ENCODE measurements around the gene CERS4.
"Not testable (repeated sequence)": the region's sequence is repeated elsewhere in the genome, so short reads cannot be mapped to it uniquely, and the experiment has no call there.

The CERS4 gene

DNA sequence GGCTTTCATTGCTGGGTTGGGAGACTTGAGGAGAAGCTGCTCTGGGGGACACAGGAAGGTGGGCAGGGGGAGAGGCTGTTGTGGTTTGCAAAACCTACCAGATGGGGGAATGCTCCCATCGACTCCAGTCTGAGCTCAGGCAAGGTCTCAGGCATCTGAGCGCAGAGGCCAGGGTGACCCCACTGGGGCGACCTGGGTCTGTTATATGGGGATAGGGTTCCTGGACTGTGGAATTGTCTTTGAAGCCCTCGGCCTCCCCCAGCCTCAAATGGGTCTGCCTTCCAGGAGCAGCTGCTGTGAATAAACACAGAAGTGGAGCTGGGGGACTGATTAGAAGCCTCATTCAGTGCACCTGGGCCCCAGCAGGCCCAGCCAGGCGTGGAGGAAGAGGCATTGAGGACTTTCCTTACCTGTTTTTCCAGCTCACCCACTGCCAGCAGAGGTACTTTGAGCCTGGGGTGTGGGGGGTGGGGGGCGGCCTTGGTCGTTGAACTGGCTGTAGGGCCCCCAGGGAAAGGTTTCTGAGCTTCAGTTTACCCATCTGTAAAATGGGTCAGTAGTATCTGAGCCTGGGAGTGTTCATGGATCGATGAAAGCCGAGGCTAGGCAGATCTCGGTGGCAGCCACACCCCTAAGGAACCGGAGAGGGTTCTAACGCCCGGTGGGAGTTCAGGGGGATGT is 1.4 kb downstream of the CERS4 start:
- DNase-seq: no peak

DNA sequence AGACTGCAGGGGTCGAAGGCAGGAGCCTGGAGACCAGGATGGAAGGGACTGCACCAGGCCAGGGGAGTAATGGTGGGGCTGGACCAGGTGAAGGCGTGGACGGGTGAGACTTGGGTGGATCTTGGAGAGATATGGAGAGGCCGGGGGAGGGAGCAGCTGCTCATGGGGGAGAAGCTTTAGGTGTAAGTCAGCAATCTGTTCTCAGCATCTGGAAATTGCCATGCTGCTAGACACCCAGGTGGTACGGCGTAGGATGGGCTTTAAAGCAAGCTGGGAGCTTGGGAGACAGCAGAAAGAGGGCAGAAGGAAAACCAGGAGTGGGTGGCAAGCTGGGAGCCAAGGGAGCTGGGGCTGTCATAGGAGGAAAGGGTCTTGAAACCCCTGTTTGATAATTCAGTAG is 3.0 kb downstream of the CERS4 start:
- DNase-seq: no peak

DNA sequence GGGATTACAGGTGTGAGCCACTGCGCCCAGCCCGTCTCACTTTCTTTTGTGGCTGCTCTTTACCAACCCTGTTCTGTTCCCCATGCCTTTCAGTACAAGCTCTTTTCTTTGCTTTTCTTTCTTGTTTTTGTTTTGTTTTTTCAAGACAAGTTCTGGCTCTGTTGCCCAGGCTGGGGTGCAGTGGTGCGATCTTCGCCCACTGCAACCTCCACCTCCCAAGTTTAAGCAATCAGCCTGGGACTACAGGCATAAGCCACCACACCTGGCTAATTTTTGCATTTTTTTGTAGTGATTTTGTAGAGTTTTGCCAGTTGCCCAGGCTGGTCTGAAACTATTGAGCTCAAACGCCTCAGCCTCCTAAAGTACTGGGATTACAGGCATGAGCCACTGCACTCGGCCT is 3.7 kb downstream of the CERS4 start:
- DNase-seq: no peak

DNA sequence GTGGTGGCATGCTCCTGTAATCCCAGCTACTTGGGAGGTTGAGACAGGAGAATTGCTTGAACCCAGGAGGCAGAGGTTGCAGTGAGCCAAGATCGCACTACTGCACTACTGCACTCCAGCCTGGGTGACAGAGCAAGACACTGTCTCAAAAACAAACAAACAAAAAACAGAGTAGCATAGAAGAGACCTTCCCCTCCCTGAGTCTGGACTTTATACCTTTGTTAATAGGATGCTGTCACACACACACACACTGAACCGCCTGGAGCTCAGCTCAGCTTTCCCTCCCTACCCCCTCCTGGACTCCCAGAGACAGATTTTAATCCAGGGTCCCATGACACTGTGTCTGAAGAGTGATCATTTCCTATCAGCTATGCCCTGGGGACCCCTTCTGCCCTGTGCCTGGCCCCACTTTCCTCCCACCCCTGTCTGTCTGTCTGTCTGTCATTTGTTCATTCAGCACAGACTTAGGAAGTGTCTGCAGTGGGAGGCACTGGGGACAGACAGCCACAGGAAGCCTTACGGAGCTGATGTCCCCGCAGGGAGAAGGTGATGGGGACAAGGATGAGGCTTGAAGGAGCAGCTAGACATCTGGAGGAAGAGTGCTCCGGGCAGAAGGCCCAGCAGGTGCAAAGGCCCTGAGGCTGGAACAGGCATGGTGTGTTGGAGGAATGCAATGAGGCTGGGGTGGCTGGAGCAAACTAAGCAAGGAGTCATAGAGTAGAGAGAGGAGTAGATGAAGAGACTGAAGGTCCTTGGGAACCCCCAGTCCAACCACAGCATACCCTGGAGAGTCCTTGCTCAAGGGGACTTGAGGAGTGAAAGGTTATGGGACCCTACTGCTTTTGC is 4.9 kb downstream of the CERS4 start:
- DNase-seq: no peak

DNA sequence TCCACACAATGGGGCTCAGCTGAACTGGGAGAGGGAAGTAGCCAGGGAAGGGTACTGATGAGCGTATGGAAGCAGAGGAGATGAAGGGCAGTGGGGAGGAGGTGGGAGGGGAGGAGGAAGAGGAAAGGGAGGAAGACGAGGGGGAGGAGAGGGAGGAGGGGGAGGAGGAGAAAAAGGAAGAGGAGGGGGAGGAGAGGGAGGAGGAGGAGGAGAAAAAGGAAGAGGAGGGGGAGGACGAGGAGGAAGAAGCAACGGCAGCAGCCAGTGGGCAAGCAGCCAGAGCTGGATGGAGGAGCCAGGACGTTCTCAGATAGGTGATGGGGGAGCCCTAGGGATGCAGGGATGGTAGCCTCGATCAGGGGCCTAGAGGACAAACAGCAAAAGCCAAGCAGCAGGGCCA is 5.6 kb downstream of the CERS4 start:
- no peak for DNase-seq

- DNase-seq: no peak
Measured at GRCh38 chr19:8215783-8216182, 6.6 kb downstream of the CERS4 start.

DNA sequence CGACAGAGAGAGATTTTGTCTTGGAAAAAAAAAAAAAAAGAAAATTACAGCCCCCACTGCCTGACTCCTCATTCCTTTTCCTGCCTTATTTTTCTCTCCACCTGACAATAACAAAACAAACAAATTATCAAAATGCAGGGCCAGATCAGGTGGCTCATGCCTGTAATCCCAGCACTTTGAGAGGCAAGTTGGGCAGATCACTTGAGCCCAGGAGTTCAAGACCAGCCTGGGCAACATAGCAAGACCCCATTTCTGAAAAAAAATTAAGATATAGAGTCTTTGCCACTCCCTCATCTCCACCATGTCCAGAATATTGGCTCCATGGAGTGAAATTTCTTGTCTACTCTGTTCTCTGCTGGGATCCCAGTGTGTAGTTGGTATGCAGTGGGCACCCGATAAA is 7.2 kb downstream of the CERS4 start:
- DNase-seq: no peak

DNA sequence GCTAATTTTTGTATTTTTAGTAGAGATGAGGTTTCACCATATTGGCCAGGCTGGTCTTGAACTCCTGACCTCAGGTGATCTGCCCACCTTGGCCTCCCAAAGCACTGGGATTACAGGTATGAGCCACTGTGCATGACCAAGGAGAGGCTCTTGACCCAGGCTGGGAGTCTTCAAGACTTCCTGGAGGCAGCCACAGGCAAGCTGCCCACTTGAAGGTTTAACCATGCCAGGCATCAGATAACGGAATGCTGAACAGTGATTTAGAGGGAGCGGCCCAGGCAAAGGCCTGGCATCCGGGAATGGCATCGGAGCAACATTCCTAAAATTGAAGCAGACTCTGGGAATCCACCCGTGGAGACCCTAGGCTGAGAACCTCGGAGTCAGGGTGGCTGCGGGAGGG is 9.0 kb downstream of the CERS4 start:
- not testable (repeated sequence) for DNase-seq

- DNase-seq: no peak
Measured at GRCh38 chr19:8220481-8220880, 11.3 kb downstream of the CERS4 start.

- DNase-seq: no peak
Measured at GRCh38 chr19:8221161-8221560, 12.0 kb downstream of the CERS4 start.

- DNase-seq: not testable (repeated sequence)
Measured at GRCh38 chr19:8223442-8223841, 14.3 kb downstream of the CERS4 start.

DNA sequence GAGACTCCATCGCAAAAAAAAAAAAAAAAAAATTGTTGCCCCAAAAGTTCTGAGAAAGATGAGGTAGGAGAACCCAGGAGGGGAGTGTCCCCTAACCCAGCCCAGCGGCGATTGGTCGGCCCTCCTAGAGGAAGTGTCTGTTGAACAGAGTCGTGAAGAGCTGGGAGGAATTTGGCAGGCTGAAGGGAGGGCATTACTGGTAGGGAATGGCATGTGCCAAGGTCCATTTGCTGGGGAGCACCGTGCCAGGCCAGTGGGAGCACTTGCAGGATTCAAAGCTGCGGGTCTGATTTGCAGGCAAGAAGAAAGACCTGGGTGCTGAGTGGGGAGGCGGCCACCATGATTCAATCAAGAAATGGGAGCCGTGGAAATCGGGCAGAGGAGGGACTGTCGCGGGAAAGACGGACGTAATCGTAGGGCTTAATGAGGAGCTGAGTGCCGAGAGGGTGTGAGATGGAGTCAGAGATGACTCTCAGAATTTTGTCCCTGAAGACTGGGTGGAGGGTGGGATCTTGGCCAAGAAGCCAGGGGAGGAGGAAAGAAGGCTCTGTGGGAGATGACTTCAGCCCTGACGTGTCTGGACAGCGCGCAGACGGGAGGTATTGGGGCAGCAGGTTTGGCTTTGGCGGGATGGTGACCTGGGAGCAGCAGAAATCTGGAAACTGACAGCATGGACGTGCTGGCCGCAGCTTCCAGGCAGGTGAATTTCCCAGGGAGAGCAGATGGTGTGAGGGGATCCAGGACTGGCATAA is 15.4 kb downstream of the CERS4 start:
- DNase-seq: no peak

DNA sequence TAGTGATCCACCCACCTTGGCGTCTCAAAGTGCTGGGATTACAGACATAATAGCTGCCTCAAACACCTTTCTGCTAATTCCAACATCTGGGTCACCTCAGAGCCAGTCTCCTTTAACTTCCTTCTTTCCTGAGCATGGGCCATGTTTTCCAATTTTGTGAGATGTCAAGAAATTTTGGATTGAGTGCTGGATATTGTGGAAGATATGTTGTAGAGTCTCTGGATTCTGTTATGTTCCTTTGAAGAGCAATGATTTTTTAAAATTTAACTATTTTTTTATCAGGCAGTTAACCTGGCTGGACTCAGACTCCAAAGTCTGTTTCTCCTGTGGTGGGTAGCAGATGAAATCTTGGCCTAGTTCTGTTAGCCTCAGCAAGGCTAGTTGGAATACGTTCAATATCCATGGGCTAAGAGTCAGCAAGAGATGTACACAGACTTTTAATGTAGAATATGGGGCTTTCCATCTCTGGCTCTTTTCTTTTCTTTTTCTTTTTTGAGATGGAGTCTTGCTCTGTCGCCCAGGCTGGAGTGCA is 22.0 kb downstream of the CERS4 start:
- DNase-seq: no peak

DNA sequence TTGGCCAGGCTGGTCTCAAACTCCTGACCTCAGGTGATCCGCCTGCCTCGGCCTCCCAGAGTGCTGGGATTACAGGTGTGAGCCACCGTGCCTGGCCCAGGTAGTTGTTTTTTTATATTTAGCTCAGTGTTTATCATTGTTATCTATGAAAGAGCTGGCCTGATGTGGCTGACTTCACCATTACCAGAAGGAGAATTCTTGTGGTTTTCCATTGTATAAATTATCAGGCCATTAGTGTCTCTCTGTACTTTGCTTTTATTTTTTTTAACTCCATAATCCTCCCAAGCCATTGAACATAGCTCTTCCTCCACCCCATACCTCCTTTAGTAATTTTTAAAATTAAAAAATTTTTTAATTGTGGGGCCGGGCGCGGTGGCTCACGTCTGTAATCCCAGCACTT is 24.2 kb downstream of the CERS4 start:
- no peak for DNase-seq

DNA sequence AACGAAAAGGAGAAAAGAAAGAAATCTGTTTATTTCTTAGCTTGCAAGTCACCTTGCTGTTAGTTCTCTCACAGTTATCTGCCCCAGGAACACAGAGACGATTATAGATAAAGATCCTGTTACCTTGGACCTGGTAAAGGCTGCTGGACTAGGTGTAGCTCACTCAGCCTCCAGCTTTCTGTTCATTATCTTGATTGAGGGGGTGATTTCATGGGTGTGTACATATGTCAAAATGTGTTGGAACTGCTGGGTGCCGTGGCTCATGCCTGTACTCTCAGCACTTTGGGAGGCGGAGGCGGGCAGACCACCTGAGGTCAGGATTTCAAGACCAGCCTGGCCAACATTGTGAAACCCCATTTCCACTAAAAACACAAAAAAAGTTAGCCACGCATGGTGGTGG is 27.9 kb downstream of the CERS4 start:
- DNase-seq: no peak

- DNase-seq: no peak
Measured at GRCh38 chr19:8238251-8238650, 29.1 kb downstream of the CERS4 start.

- DNase-seq: no peak
Measured at GRCh38 chr19:8239528-8240273, 30.5 kb downstream of the CERS4 start.

DNA sequence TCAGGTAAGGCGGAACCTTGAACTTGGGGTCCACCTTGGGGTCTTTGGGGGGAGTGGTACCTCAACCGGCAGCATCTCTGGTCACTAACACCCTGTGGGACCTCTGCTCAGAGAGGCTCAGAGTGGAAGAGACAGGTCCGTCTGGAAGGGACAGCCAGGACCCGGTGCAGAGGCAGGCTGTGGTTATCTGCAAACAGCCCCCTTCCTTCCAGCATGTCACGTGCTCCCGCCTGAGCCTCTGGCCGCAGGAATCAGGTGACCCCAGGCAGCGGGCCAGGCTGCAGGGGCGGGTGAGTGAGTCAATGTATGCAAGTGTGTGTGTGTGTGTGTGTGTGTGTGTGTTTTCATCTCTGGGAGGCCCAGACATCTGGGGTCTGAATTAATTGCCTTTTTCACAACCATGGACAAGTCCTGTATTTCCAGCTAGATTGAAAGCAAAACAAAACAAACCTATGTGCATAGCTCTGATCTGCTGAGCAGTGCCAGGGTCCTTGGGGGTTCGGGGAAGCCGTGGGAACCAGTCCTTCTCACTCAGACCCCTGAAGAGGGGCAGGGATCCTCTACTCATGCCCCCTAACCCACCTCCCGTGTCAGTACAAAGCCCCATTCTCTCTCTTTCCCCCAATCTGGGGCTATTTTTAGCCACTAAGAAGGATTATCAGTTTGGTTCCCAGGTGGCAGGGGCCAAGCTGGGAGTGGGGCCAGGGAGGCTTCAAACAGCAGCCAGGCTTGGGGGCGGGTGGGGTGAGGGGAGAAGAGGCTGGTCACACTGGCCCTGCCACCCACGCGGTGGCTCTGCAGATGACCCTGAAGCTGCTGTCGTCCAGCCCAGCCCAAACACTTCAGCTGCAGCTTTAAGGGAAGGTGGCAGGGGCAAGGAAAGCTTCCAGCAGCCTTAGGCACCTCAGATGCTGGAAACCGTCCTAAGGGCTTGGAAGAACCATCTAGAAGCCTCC is 31.4 kb downstream of the CERS4 start:
- peak; percentile 34 for DNase-seq

GRCh38 chr19:8241646-8242045 is 32.5 kb downstream of the CERS4 start:
- DNase-seq: no peak

DNA sequence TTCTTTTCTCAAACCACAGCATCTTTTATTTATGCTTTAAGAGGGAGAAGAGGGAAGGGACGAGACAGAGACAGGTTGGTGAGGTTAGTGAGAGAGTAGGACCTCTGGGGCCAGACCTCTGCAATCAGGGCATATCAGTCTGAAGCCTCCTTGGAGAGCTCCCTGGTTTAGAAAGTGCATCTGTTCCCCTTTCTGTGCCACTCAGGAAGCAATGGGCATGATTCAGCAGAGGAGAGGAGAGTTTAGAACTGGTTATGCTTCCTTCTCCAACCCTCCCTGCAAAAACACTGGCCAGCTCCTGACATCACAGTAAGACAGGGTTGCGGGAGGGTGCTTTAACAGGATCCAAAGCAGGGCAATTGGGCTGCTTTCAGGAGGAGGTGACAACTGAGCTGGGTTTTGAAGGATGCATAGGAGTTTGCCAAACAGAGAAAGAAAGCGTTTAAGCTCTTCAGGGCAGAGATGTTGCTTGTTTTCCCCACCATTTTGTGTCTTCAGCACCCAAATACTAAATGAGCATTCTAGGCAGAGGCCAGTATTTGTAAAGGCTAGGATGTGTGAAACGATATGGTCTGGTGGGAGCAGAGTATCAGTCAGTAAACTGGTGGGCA is 33.1 kb downstream of the CERS4 start:
- no peak for DNase-seq

- DNase-seq: no peak
Measured at GRCh38 chr19:8243146-8243545, 34.0 kb downstream of the CERS4 start.

Data from activated T-cell treated with anti-CD3 and anti-CD28 coated beads, Interleukin-2, amount 50 U/mL, for 1 hour (primary cell).